GM12891 (cell line): ENCODE measurements around the gene DERL3.

Source experiments
- POLR2A ChIP-seq: IDR thresholded peaks from 2 replicates; pipeline ENCODE4 v1.6.1; 2011; ENCODE audit warnings: low read depth, low read length, control low read depth
- POLR2AphosphoS5 ChIP-seq: IDR thresholded peaks from 2 replicates; pipeline ENCODE4 v1.6.1; 2011; ENCODE audit warnings: low read depth, low read length, control low read depth
- POU2F2 ChIP-seq: IDR thresholded peaks from 2 replicates; pipeline ENCODE4 v1.6.1; 2011; ENCODE audit warnings: low read depth, mild to moderate bottlenecking, control low read depth, low read length, moderate library complexity
- SPI1 ChIP-seq: IDR thresholded peaks from 2 replicates; pipeline ENCODE4 v1.6.1; 2011; ENCODE audit warnings: low read depth, low read length, control low read depth
- TAF1 ChIP-seq: IDR thresholded peaks from 2 replicates; pipeline ENCODE4 v1.6.1; 2011; ENCODE audit warnings: low read depth, low read length, control low read depth

GRCh38 chr22:23840026-23840425, 1.2 kb upstream of the DERL3 start:
- TF ChIP-seq POLR2A (no peak), POLR2AphosphoS5 (no peak), TAF1 (no peak), POU2F2 (no peak), SPI1 (no peak)
